Choroid plexus epithelial cell (primary cell): ENCODE measurements around the gene PRF1.
"Not testable (repeated sequence)": the region's sequence is repeated elsewhere in the genome, so short reads cannot be mapped to it uniquely, and the experiment has no call there.

ENCODE experiments used
- DNase-seq: peaks from one replicate; pipeline ENCODE4 v3.0.0-alpha.2; 2010; ENCODE audit warnings: low read depth
- H3K4me3 ChIP-seq: 2 replicates; pipeline ENCODE4 v1.5.1; 2011; ENCODE audit warnings: low read depth, mild to moderate bottlenecking, control low read depth, low read length, moderate library complexity
- TF ChIP-seq, protein P1 (sequence below): conservative IDR thresholded peaks from 2 replicates; pipeline ENCODE4 v1.5.1; 2011; ENCODE audit warnings: low read depth, mild to moderate bottlenecking, control low read depth, inconsistent platforms, low read length, moderate library complexity

The PRF1 gene

GRCh38 chr10:70585578-70586169, 16.9 kb downstream of the PRF1 start:
- no peak for DNase-seq
- TF ChIP-seq, protein P1, sequence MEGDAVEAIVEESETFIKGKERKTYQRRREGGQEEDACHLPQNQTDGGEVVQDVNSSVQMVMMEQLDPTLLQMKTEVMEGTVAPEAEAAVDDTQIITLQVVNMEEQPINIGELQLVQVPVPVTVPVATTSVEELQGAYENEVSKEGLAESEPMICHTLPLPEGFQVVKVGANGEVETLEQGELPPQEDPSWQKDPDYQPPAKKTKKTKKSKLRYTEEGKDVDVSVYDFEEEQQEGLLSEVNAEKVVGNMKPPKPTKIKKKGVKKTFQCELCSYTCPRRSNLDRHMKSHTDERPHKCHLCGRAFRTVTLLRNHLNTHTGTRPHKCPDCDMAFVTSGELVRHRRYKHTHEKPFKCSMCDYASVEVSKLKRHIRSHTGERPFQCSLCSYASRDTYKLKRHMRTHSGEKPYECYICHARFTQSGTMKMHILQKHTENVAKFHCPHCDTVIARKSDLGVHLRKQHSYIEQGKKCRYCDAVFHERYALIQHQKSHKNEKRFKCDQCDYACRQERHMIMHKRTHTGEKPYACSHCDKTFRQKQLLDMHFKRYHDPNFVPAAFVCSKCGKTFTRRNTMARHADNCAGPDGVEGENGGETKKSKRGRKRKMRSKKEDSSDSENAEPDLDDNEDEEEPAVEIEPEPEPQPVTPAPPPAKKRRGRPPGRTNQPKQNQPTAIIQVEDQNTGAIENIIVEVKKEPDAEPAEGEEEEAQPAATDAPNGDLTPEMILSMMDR = no peak
- no peak overlapping the region for H3K4me3 ChIP-seq

DNA sequence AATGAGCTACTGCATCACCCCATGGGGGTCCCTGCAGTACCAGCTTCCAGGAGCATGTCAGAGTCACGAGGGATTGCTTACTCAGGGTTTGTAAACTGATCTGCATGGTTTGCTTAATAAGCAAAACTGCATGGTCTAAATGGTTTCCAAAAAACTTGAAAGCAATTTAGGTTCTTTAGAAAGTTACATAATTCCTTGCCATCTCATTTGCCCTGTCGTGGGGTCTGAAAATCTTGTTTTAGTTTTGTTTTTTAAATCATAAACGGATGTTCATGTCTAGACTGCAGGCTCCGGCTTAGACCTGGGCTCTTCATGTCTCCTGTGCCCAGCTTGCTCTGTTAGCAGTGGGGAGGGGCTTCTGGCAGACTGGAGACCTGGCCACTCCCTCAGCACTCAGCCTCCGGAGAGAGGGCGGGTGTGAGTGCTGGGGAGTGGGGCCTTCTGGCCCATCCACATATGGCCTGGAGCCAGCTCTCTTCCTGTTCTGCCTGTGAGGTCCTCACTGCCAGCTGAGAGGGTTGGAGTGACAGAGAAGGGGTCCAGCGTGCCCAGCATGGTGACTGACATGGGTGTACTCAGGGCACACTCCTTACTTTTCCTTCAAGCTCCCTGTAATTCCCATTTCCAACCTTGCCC, 17.5 kb downstream of the PRF1 start:
- DNase-seq = peak; percentile 66
- H3K4me3 ChIP-seq = no peak overlapping the region
- TF ChIP-seq, protein P1 = no peak

- TF ChIP-seq, protein P1 = no peak
- no peak overlapping the region for H3K4me3 ChIP-seq
- DNase-seq = no peak
Measured at GRCh38 chr10:70584366-70584765, 18.2 kb downstream of the PRF1 start.

DNA sequence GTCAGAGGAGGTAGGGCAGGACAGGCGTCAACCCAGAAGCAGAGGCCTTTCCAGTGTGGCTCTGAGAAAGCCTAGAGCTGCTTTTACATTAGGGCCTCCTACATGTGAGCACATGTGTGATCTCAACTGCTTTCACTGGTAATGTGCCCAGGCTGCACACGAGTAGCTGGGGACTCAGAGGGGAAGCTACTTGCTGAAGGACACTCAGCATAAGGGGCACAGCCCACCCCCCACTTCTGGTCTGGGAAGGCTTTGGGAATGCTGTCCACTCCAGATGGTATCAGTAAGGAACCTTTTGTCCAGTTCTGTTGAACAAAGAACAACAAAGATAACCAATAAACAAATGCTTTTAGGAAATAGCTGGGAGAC, 18.9 kb downstream of the PRF1 start:
- no peak for DNase-seq
- TF ChIP-seq, protein P1 = no peak
- H3K4me3 ChIP-seq = no peak overlapping the region

- H3K4me3 ChIP-seq = no peak overlapping the region
- TF ChIP-seq, protein P1 = no peak
- DNase-seq = no peak
Measured at GRCh38 chr10:70582793-70583668, 19.5 kb downstream of the PRF1 start.

DNA sequence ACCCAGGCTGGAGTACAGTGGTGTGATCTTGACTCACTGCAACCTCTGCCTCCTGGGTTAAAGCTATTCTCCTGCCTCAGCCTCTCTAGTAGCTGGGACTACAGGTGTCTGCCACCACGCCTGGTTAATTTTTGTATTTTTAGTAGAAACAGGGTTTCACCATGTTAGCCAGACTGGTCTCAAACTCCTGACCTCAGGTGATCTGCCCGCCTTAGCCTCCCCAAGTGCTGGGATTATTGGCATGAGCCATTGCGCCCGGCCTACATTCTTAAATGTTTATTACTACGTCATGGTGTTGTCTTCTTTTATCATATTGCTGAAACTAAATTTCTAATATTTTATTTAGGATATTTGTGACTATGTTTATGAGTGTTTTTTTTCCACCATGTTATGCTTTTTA, 21.4 kb downstream of the PRF1 start:
- DNase-seq = not testable (repeated sequence)

GRCh38 chr10:70579234-70580002, 23.1 kb downstream of the PRF1 start:
- no peak for DNase-seq
- TF ChIP-seq, protein P1 = no peak
- H3K4me3 ChIP-seq = no peak overlapping the region

More for the DNA sequence above, 21.4 kb downstream of the PRF1 start:
- not testable (repeated sequence) for H3K4me3 ChIP-seq
